ENCODE results near the gene ABITRAM. TPM values are rescaled to one million over a fixed set of nuclear protein-coding genes. Genes with fewer than 3 reads are reported as not detected.
A peak's percentile ranks its signal among the peaks of the same experiment; 100 is the strongest.

The ABITRAM gene
- total and polyA plus RNA-seq, 2 of the 13 experiments (the other 11 are each of a cell fraction or from before 2014, with no cell fraction given) = 10.2 to 21.6 TPM

GRCh38 chr9:108885643-108886348 is 48.4 kb upstream of the ABITRAM start (continued):
- peak; percentile 68 for TF ChIP-seq MYPOP (CRISPR knock-in tag; IDR thresholded peaks at IDR 0.05)
- TF ChIP-seq ZNF205 (CRISPR knock-in tag; IDR thresholded peaks at IDR 0.05) = peak; percentile 95
- TF ChIP-seq ZBTB8A (CRISPR knock-in tag; IDR thresholded peaks at IDR 0.05; ENCODE audit: borderline replicate concordance, low read depth) = no peak
- no peak for TF ChIP-seq BATF2 (CRISPR knock-in tag; IDR thresholded peaks at IDR 0.05)
- TF ChIP-seq CCDC6 (CRISPR knock-in tag; IDR thresholded peaks at IDR 0.05) = peak; percentile 83; the same call in 1 of the 2 replicates
- TF ChIP-seq PHF8 (CRISPR knock-in tag; IDR thresholded peaks at IDR 0.05) = peak; percentile 37; the same call in 1 of the 2 replicates
- TF ChIP-seq KDM5A (IDR thresholded peaks at IDR 0.05; ENCODE audit: borderline replicate concordance, low read length) = no peak
- TF ChIP-seq ELF3 (CRISPR knock-in tag; IDR thresholded peaks at IDR 0.05) = peak; percentile 82; the same call in 1 of the 2 replicates
- no peak for TF ChIP-seq ZNF318 (CRISPR knock-in tag; IDR thresholded peaks at IDR 0.05)
- TF ChIP-seq PCBP2 (optimal IDR thresholded peaks at IDR 0.05; ENCODE audit: low read depth, low read length, poor library complexity, severe bottlenecking) = no peak
- no peak for TF ChIP-seq REL (CRISPR knock-in tag; conservative IDR thresholded peaks at IDR 0.05)
- no peak for TF ChIP-seq ZNF839 (CRISPR knock-in tag; IDR thresholded peaks at IDR 0.05; ENCODE audit: borderline replicate concordance)
- TF ChIP-seq HNF1B (CRISPR knock-in tag; IDR thresholded peaks at IDR 0.05) = peak; percentile 96
- no peak for TF ChIP-seq ISX (CRISPR knock-in tag; conservative IDR thresholded peaks at IDR 0.05)
- peak; percentile 92; the same call in 1 of the 2 replicates for TF ChIP-seq IRF2 (CRISPR knock-in tag; IDR thresholded peaks at IDR 0.05)
- TF ChIP-seq HNF4A (CRISPR knock-in tag; IDR thresholded peaks at IDR 0.05) = peak; percentile 94
- TF ChIP-seq ZNF430 (CRISPR knock-in tag; IDR thresholded peaks at IDR 0.05) = peak; percentile 80
- TF ChIP-seq BRD4 (CRISPR knock-in tag; IDR thresholded peaks at IDR 0.05) = peak; percentile 84
